Hepatocyte (in vitro differentiated cells): ENCODE data around the gene MAP3K4. TPM values are rescaled to one million over a fixed set of nuclear protein-coding genes. Genes with fewer than 3 reads are reported as not detected.

ENCODE experiments used
- DNase-seq: peaks from one replicate; pipeline ENCODE4 v3.0.0-alpha.2; 2016; ENCODE audit warnings: low spot score
- H2AFZ ChIP-seq: fragments of 200-600 bp; sonication (generic); 2 replicates; pipeline ENCODE4 v1.6.0; 2016; ENCODE audit warnings: antibody characterized with exemption, mild to moderate bottlenecking
- H3K27ac ChIP-seq: fragments of 200-600 bp; sonication (generic); 2 replicates; pipeline ENCODE4 v1.5.1; 2016; ENCODE audit warnings: mild to moderate bottlenecking
- H3K27me3 ChIP-seq: fragments of 200-600 bp; sonication (generic); 2 replicates; pipeline ENCODE4 v1.6.1; 2016
- H3K36me3 ChIP-seq: fragments of 200-600 bp; sonication (generic); replicated peaks from 2 replicates; pipeline ENCODE4 v1.5.1; 2016; ENCODE audit warnings: low read depth; ENCODE audit not compliant: insufficient read depth
- H3K4me1 ChIP-seq: fragments of 200-600 bp; sonication (generic); 2 replicates; pipeline ENCODE4 v1.5.1; 2016; ENCODE audit warnings: mild to moderate bottlenecking, moderate library complexity; ENCODE audit not compliant: insufficient read depth
- H3K4me2 ChIP-seq: fragments of 200-600 bp; sonication (generic); 2 replicates; pipeline ENCODE4 v1.6.0; 2016
- H3K4me3 ChIP-seq: fragments of 200-600 bp; sonication (generic); 2 replicates; pipeline ENCODE4 v1.5.1; 2016; ENCODE audit warnings: mild to moderate bottlenecking
- H3K79me2 ChIP-seq: fragments of 200-600 bp; sonication (generic); 2 replicates; pipeline ENCODE4 v1.6.0; 2017; ENCODE audit warnings: mild to moderate bottlenecking
- H3K9me2 ChIP-seq: fragments of 200-600 bp; sonication (generic); replicated peaks from 2 replicates; pipeline ENCODE4 v1.6.0; 2017; ENCODE audit warnings: mild to moderate bottlenecking; ENCODE audit not compliant: insufficient read depth
- H3K9me3 ChIP-seq: fragments of 200-600 bp; sonication (generic); 2 replicates; pipeline ENCODE4 v1.5.1; 2016; ENCODE audit warnings: low read depth, mild to moderate bottlenecking
- H4K20me1 ChIP-seq: fragments of 200-600 bp; sonication (generic); 2 replicates; pipeline ENCODE4 v1.6.0; 2016; ENCODE audit warnings: mild to moderate bottlenecking; ENCODE audit not compliant: insufficient read depth, poor library complexity, severe bottlenecking
- CTCF ChIP-seq: fragments of 200-600 bp; sonication (generic); IDR thresholded peaks from 2 replicates; pipeline ENCODE4 v1.5.1; 2016; ENCODE audit warnings: antibody characterized with exemption, mild to moderate bottlenecking; ENCODE audit not compliant: poor library complexity
- EZH2 ChIP-seq: fragments of 200-600 bp; sonication (generic); IDR thresholded peaks from 2 replicates; pipeline ENCODE4 v1.6.1; 2016; ENCODE audit warnings: antibody characterized with exemption, mild to moderate bottlenecking, borderline replicate concordance
- EZH2phosphoT487 ChIP-seq: fragments of 200-600 bp; sonication (generic); IDR thresholded peaks from one replicate; pipeline ENCODE4 v1.6.1; 2018; ENCODE audit warnings: antibody characterized with exemption, mild to moderate bottlenecking, low read depth, moderate library complexity; ENCODE audit not compliant: unreplicated experiment, severe bottlenecking
- WGBS: methylation state at CpG from one replicate; pipeline ENCODE4 v1.1.6; 2016; ENCODE audit warnings: low lambda C conversion rate; ENCODE audit errors: missing lambda C conversion rate; 5-methylcytosine and 5-hydroxymethylcytosine counted together
- polyA plus RNA-seq: library from polyadenylated mRNA; unstranded; fragments of >200 nt; fragmentation: Nextera tagmentation; extraction: Ambion mirVana; gene quantifications from 2 replicates; pipeline ENCODE4 v1.2.1, GENCODE V29; 2016
- total RNA-seq: library from RNA; depleted of rRNA; stranded (reverse); fragments of >200 nt; gene quantifications from 2 replicates; pipeline ENCODE4 v1.2.3, GENCODE V29; 2014

MAP3K4 gene
- total and polyA plus RNA-seq, 2 experiments from 2014 or later, result 10.9 to 21.5 TPM

- Histone ChIP-seq H3K36me3 (no peaks in the 10 kb centered on the region), H3K79me2 (no peaks in the 10 kb centered on the region), H3K27ac (no peak overlapping the region), H3K27me3 (no peaks in the 10 kb centered on the region), H2AFZ (no peak overlapping the region), H3K4me1 (no peaks in the 10 kb centered on the region), H3K9me3 (no peaks in the 10 kb centered on the region), H3K4me2 (no peak overlapping the region), H3K9me2 (no peaks in the 10 kb centered on the region), H4K20me1 (no peaks in the 10 kb centered on the region), H3K4me3 (no peak overlapping the region)
- TF ChIP-seq EZH2phosphoT487 (no peak), EZH2 (no peak), CTCF (no peak)
- no peak for DNase-seq
- 97% methylated on average over 12 of the region's 12 CpGs for WGBS
Measured at GRCh38 chr6:161080263-161080970, 88.8 kb downstream of the MAP3K4 start.

GRCh38 chr6:161082215-161082614 is 90.6 kb downstream of the MAP3K4 start:
- Histone ChIP-seq H3K4me1 (no peaks in the 10 kb centered on the region), H3K27ac (no peak overlapping the region), H4K20me1 (no peaks in the 10 kb centered on the region), H3K4me3 (no peak overlapping the region), H3K79me2 (no peaks in the 10 kb centered on the region), H3K9me2 (no peaks in the 10 kb centered on the region), H3K4me2 (no peak overlapping the region), H3K9me3 (no peaks in the 10 kb centered on the region), H3K27me3 (no peaks in the 10 kb centered on the region), H3K36me3 (no peaks in the 10 kb centered on the region), H2AFZ (no peak overlapping the region)
- DNase-seq, result no peak
- 100% methylated on average over 2 of the region's 2 CpGs for WGBS
- TF ChIP-seq EZH2 (no peak), CTCF (no peak), EZH2phosphoT487 (no peak)

DNA sequence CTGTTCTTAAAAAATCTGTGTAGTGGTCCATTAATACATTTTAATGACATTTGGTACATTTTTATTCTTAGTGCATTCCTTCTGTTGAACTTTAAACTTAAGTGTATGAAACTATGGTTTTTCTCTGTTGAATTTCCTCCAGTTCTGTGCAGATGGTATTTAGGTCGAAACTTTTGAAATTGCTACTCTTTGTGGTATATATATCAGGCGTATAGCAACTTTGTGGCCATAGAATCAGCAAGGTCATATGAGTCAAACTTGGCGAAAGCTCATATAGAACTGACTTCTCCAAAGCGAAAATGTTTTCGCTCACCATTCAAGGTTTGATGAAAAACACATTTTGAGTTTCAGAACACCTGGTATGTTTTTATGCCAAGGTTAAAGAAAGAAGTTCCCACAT is 93.7 kb downstream of the MAP3K4 start:
- DNase-seq, result no peak
- Histone ChIP-seq H4K20me1 (no peaks in the 10 kb centered on the region), H3K27ac (no peak overlapping the region), H2AFZ (no peak overlapping the region), H3K4me2 (no peak overlapping the region), H3K4me3 (no peak overlapping the region), H3K4me1 (no peaks in the 10 kb centered on the region), H3K79me2 (no peaks in the 10 kb centered on the region), H3K27me3 (no peaks in the 10 kb centered on the region), H3K9me3 (no peaks in the 10 kb centered on the region), H3K9me2 (no peaks in the 10 kb centered on the region), H3K36me3 (no peaks in the 10 kb centered on the region)
- over 99% methylated on average over 5 of the region's 5 CpGs for WGBS
- no peak for TF ChIP-seq CTCF
- TF ChIP-seq EZH2phosphoT487, result no peak
- TF ChIP-seq EZH2, result no peak
